Measurements from ENCODE around the gene ESYT1. TPM values are rescaled to one million over a fixed set of nuclear protein-coding genes. Genes with fewer than 3 reads are reported as not detected.

ESYT1 gene
- total RNA-seq, 3 donors from 2014 or later = 44.9 to 75.7 (median 52.0) TPM

- DNase-seq (no peak), ATAC-seq (no peak)
- H3K36me3 ChIP-seq (ENCODE audit: low read depth) = peaks cover 5% of the 10 kb centered on the region
- H3K9me3 ChIP-seq = no peaks in the 10 kb centered on the region
- H3K4me1 ChIP-seq (ENCODE audit: low read depth) = peaks cover 27% of the 10 kb centered on the region
- peak overlapping the region; percentile 70 for H3K4me3 ChIP-seq
- intact Hi-C loops (cut with DNase I, micrococcal nuclease) = no loop called here
- TF ChIP-seq CTCF (IDR thresholded peaks at IDR 0.05) = no peak
These were observed 31.6 kb downstream of the ESYT1 start for GRCh38 chr12:56159482-56160192.

GRCh38 chr12:56160193-56160763, 32.2 kb downstream of the ESYT1 start:
- DNase-seq (peak; percentile 60 to 74 (median 62)), ATAC-seq (peak; percentile 3)
- no peak for TF ChIP-seq CTCF (IDR thresholded peaks at IDR 0.05)
- Histone ChIP-seq H3K4me1 (ENCODE audit: low read depth) (peaks cover 27% of the 10 kb centered on the region), H3K36me3 (ENCODE audit: low read depth) (peaks cover 5% of the 10 kb centered on the region), H3K9me3 (no peaks in the 10 kb centered on the region), H3K4me3 (no peak overlapping the region)
- intact Hi-C loops (cut with DNase I, micrococcal nuclease) = no loop called here

GRCh38 chr12:56160894-56161689, 33.0 kb downstream of the ESYT1 start:
- DNase-seq (no peak), ATAC-seq (no peak)
- TF ChIP-seq CTCF (IDR thresholded peaks at IDR 0.05) = no peak
- Histone ChIP-seq H3K4me3 (no peak overlapping the region), H3K9me3 (no peaks in the 10 kb centered on the region), H3K4me1 (ENCODE audit: low read depth) (peaks cover 27% of the 10 kb centered on the region), H3K36me3 (ENCODE audit: low read depth) (peaks cover 5% of the 10 kb centered on the region)
- intact Hi-C loops (cut with DNase I, micrococcal nuclease) = no loop called here

- Histone ChIP-seq H3K36me3 (ENCODE audit: low read depth) (peaks cover 5% of the 10 kb centered on the region), H3K4me1 (ENCODE audit: low read depth) (peaks cover 25% of the 10 kb centered on the region), H3K4me3 (no peak overlapping the region), H3K9me3 (no peaks in the 10 kb centered on the region)
- no peak for DNase-seq
- no peak for ATAC-seq
- no peak for TF ChIP-seq CTCF (IDR thresholded peaks at IDR 0.05)
- intact Hi-C loops (cut with DNase I, micrococcal nuclease) = no loop called here
These were observed 33.8 kb downstream of the ESYT1 start for GRCh38 chr12:56161690-56162351.

GRCh38 chr12:56162468-56163290, 34.6 kb downstream of the ESYT1 start:
- Histone ChIP-seq H3K4me3 (no peak overlapping the region), H3K4me1 (ENCODE audit: low read depth) (peaks cover 23% of the 10 kb centered on the region), H3K9me3 (no peaks in the 10 kb centered on the region), H3K36me3 (ENCODE audit: low read depth) (peaks cover 5% of the 10 kb centered on the region)
- intact Hi-C loops (cut with DNase I, micrococcal nuclease) = no loop called here
- ATAC-seq (no peak), DNase-seq (no peak)
- TF ChIP-seq CTCF (IDR thresholded peaks at IDR 0.05) = no peak

All from mucosa of descending colon (tissue), 3 donors.